Right renal cortex interstitium (tissue), 3 donors: Measurements from ENCODE around the gene CDH5. TPM values are rescaled to one million over a fixed set of nuclear protein-coding genes. Genes with fewer than 3 reads are reported as not detected.

Experiments used
- DNase-seq, 3 donors: peaks; one replicate each; pipeline ENCODE4 v3.0.0-alpha.2; 2013; ENCODE audit warnings: low read depth in 3 of 3, low spot score in 2 of 3
- polyA plus RNA-seq, 3 donors: library from polyadenylated mRNA; unstranded; fragments of 120-200 nt; gene quantifications; one replicate each; pipeline ENCODE4 v1.2.1, GENCODE V29; 2013; ENCODE audit not compliant: insufficient read length in 3 of 3

CDH5 gene
- polyA plus RNA-seq, 3 donors: 62.7 to 68.8 (median 63.3) TPM

- DNase-seq: no peak
Observed at GRCh38 chr16:66388350-66389139, 22.1 kb downstream of the CDH5 start.

- DNase-seq: no peak
Observed at GRCh38 chr16:66389256-66390176, 23.0 kb downstream of the CDH5 start.

GRCh38 chr16:66390346-66391108 lies 24.0 kb downstream of the CDH5 start:
- DNase-seq: no peak

- no peak for DNase-seq
Observed at GRCh38 chr16:66391726-66392670, 25.5 kb downstream of the CDH5 start.

- DNase-seq: no peak
Observed at GRCh38 chr16:66395806-66396555, 29.5 kb downstream of the CDH5 start.

- no peak for DNase-seq
Observed at GRCh38 chr16:66397736-66398433, 31.4 kb downstream of the CDH5 start.

- DNase-seq: no peak
Observed at GRCh38 chr16:66399031-66399430, 32.5 kb downstream of the CDH5 start.

GRCh38 chr16:66399930-66400329 lies 33.4 kb downstream of the CDH5 start:
- DNase-seq: no peak

- no peak for DNase-seq
Observed at GRCh38 chr16:66400503-66401380, 34.3 kb downstream of the CDH5 start.

- DNase-seq: no peak
Observed at GRCh38 chr16:66401610-66402009, 35.1 kb downstream of the CDH5 start.

- DNase-seq: no peak
Observed at GRCh38 chr16:66402166-66402565, 35.7 kb downstream of the CDH5 start.

GRCh38 chr16:66402591-66403230 lies 36.2 kb downstream of the CDH5 start:
- DNase-seq: no peak

GRCh38 chr16:66403531-66404145 lies 37.1 kb downstream of the CDH5 start:
- DNase-seq: no peak

- DNase-seq: no peak
Observed at GRCh38 chr16:66405057-66405783, 38.7 kb downstream of the CDH5 start.

- peak in 1 of 3 donors; percentile 54 for DNase-seq
Observed at GRCh38 chr16:66406534-66407221, 40.2 kb downstream of the CDH5 start.
